ENCODE measurements around the gene UNC5CL.

DNA sequence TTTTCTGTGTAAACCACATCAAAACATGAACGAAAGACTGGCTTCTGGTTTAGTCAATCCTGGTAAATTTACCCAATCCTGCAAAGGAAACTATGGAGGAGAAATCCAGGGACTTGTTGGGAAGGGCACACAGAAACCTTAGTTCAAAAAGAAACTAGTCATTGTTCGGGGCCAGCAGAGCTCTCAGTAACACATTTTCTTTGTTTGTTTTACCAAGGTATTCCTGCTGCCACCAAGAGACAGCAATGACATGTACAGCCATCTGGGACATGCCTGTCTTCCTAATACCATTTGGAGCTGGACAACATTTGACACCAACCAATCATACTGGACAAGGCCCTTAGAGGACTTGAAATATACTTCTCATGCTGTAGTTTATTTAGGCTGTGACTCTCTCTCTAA lies 24.9 kb upstream of the UNC5CL start:
- TF ChIP-seq, protein P1, sequence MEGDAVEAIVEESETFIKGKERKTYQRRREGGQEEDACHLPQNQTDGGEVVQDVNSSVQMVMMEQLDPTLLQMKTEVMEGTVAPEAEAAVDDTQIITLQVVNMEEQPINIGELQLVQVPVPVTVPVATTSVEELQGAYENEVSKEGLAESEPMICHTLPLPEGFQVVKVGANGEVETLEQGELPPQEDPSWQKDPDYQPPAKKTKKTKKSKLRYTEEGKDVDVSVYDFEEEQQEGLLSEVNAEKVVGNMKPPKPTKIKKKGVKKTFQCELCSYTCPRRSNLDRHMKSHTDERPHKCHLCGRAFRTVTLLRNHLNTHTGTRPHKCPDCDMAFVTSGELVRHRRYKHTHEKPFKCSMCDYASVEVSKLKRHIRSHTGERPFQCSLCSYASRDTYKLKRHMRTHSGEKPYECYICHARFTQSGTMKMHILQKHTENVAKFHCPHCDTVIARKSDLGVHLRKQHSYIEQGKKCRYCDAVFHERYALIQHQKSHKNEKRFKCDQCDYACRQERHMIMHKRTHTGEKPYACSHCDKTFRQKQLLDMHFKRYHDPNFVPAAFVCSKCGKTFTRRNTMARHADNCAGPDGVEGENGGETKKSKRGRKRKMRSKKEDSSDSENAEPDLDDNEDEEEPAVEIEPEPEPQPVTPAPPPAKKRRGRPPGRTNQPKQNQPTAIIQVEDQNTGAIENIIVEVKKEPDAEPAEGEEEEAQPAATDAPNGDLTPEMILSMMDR (IDR thresholded peaks at IDR 0.05): no peak
- TF ChIP-seq POLR2A (IDR thresholded peaks at IDR 0.05): no peak
